Parathyroid adenoma (tissue), 2 donors: Measurements from ENCODE around the gene ADARB2.

Experiments
- H2AFZ ChIP-seq: fragments of 300-600 bp; sonication (generic); one replicate; pipeline ENCODE4 v1.7.0; 2017; ENCODE audit warnings: antibody characterized with exemption, mild to moderate bottlenecking
- H3K27ac ChIP-seq: fragments of 300-600 bp; sonication (generic); one replicate; pipeline ENCODE4 v1.7.0; 2017
- H3K27me3 ChIP-seq: fragments of 300-600 bp; sonication (generic); one replicate; pipeline ENCODE4 v1.7.0; 2017; ENCODE audit warnings: low read length; ENCODE audit not compliant: control insufficient read depth, insufficient read depth
- H3K36me3 ChIP-seq: fragments of 300-600 bp; sonication (generic); one replicate; pipeline ENCODE4 v1.7.0; 2017; ENCODE audit warnings: low read length; ENCODE audit not compliant: control insufficient read depth, insufficient read depth
- H3K4me1 ChIP-seq: fragments of 300-600 bp; sonication (generic); one replicate; pipeline ENCODE4 v1.7.0; 2017; ENCODE audit warnings: control low read depth
- H3K4me2 ChIP-seq: fragments of 300-600 bp; sonication (generic); one replicate; pipeline ENCODE4 v1.7.0; 2017; ENCODE audit warnings: low read length
- H3K4me3 ChIP-seq: fragments of 300-600 bp; sonication (generic); one replicate; pipeline ENCODE4 v1.7.0; 2017; ENCODE audit warnings: low read depth, low read length
- H3K79me2 ChIP-seq: fragments of 300-600 bp; sonication (generic); one replicate; pipeline ENCODE4 v1.7.0; 2017; ENCODE audit warnings: control low read depth
- H3K9ac ChIP-seq: fragments of 300-600 bp; sonication (generic); one replicate; pipeline ENCODE4 v1.7.0; 2017; ENCODE audit warnings: mild to moderate bottlenecking
- H3K9me3 ChIP-seq: fragments of 300-600 bp; sonication (generic); one replicate; pipeline ENCODE4 v1.7.0; 2017; ENCODE audit warnings: low read length; ENCODE audit not compliant: control insufficient read depth
- TF ChIP-seq, protein P1 (sequence below): fragments of 300-600 bp; sonication (generic); IDR thresholded peaks from one replicate; pipeline ENCODE4 v1.7.0; 2017; ENCODE audit warnings: antibody characterized with exemption, mild to moderate bottlenecking
- donor health status: primary hyperparathyroidism.

Gene ADARB2

DNA sequence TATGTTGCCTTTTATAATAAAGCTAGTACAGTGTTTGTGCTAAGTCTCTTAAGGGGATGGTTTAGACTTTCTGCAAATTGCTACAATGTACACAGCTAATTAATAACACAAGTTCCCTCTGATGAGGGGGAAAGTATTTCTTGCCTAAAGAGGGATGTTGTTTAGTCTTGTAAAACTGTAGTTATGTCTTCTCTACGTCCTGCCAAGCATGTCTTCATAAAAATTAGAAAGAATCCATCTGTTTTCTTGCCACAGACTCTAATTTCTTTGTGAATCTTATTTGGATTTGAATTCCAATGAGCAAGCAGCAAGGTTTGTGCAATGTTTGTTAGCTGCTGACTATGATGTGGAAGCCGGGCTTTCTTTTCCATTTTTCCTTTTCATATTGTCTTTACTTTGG lies 28.2 kb downstream of the ADARB2 start:
- Histone ChIP-seq H3K4me2 (no peak overlapping the region), H3K4me3 (no peak overlapping the region), H3K9ac (no peak overlapping the region), H3K4me1 (no peaks in the 10 kb centered on the region), H3K27me3 (no peaks in the 10 kb centered on the region), H3K36me3 (no peaks in the 10 kb centered on the region), H3K27ac (no peak overlapping the region), H3K79me2 (no peaks in the 10 kb centered on the region), H3K9me3 (no peaks in the 10 kb centered on the region), H2AFZ (no peak overlapping the region)
- TF ChIP-seq, protein P1, sequence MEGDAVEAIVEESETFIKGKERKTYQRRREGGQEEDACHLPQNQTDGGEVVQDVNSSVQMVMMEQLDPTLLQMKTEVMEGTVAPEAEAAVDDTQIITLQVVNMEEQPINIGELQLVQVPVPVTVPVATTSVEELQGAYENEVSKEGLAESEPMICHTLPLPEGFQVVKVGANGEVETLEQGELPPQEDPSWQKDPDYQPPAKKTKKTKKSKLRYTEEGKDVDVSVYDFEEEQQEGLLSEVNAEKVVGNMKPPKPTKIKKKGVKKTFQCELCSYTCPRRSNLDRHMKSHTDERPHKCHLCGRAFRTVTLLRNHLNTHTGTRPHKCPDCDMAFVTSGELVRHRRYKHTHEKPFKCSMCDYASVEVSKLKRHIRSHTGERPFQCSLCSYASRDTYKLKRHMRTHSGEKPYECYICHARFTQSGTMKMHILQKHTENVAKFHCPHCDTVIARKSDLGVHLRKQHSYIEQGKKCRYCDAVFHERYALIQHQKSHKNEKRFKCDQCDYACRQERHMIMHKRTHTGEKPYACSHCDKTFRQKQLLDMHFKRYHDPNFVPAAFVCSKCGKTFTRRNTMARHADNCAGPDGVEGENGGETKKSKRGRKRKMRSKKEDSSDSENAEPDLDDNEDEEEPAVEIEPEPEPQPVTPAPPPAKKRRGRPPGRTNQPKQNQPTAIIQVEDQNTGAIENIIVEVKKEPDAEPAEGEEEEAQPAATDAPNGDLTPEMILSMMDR: no peak

DNA sequence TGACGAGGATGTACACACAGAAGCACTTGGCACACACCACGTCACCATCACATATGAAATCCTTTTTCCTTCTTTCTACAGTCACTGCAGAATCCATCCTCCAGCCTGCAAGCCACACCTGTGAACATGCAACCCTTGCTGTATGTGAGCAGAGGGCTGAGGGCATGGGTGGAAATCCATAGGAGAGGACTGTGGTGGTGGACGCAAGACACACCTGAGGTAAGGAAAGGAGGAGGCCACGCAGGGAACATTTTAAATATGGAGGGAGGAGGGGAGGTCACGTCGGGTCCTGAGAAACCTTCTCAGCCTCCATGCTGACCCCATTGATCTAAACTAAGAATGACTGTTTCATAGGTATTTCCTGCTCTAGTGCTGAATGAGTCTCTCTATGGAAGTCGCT lies 28.6 kb downstream of the ADARB2 start:
- H3K27me3 ChIP-seq: no peaks in the 10 kb centered on the region

DNA sequence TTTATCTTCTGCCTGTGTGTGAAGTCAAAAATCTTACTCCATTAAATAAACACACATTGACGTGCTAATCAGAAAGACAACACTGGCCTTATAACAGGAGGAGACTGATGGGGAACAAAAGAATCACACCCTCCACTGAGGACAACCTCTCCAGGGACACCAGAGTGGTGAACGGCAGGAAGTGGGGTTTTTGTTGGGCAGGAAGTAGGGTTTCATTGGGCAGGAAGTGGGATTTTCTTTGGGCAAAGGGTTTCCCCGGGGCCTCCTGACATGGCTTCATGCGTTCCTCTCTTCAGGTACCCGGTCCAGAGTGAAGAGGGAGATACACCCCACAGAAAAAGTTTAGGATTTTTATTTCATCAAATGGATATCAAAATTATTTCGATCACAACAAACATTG lies 30.6 kb downstream of the ADARB2 start:
- no peaks in the 10 kb centered on the region for H3K9me3 ChIP-seq

More for the DNA sequence above, 28.6 kb downstream of the ADARB2 start:
- no peaks in the 10 kb centered on the region for H3K79me2 ChIP-seq
- H3K9me3 ChIP-seq: no peaks in the 10 kb centered on the region
- TF ChIP-seq, protein P1: no peak
- no peak overlapping the region for H3K9ac ChIP-seq
- no peak overlapping the region for H3K4me3 ChIP-seq
- H3K27ac ChIP-seq: no peak overlapping the region
- no peak overlapping the region for H2AFZ ChIP-seq
- H3K4me1 ChIP-seq: no peaks in the 10 kb centered on the region
- H3K36me3 ChIP-seq: no peaks in the 10 kb centered on the region
- H3K4me2 ChIP-seq: no peak overlapping the region

DNA sequence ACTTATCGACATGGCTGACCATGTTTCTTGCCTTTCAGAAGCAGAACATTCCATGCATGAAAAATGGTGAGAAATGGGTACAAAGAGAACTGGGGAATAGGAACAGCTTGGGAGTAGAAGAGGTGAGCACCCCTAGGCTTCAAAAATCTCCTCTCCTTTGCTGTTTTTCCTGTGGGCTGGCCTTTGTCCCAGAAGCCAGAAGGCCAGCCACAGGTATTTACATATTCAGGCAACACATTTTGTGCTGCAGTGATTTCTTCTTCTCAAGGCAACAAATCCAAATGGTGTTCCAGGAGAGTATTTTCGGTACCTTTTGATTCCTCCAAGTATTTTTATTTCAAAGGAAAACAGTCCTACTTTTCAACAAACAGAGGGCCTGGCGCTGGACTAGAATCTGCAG lies 31.1 kb downstream of the ADARB2 start:
- Histone ChIP-seq H2AFZ (no peak overlapping the region), H3K4me3 (no peak overlapping the region), H3K27ac (no peak overlapping the region), H3K9ac (no peak overlapping the region), H3K9me3 (no peaks in the 10 kb centered on the region), H3K4me2 (no peak overlapping the region), H3K36me3 (no peaks in the 10 kb centered on the region), H3K4me1 (no peaks in the 10 kb centered on the region), H3K79me2 (no peaks in the 10 kb centered on the region), H3K27me3 (no peaks in the 10 kb centered on the region)
- TF ChIP-seq, protein P1: no peak

More for the DNA sequence above, 30.6 kb downstream of the ADARB2 start:
- H3K27ac ChIP-seq: no peak overlapping the region
- H3K4me2 ChIP-seq: no peak overlapping the region
- H3K4me3 ChIP-seq: no peak overlapping the region
- no peak overlapping the region for H2AFZ ChIP-seq
- no peaks in the 10 kb centered on the region for H3K36me3 ChIP-seq
- no peaks in the 10 kb centered on the region for H3K79me2 ChIP-seq
- H3K27me3 ChIP-seq: no peaks in the 10 kb centered on the region
- H3K9ac ChIP-seq: no peak overlapping the region
- H3K4me1 ChIP-seq: no peaks in the 10 kb centered on the region
- TF ChIP-seq, protein P1: no peak

DNA sequence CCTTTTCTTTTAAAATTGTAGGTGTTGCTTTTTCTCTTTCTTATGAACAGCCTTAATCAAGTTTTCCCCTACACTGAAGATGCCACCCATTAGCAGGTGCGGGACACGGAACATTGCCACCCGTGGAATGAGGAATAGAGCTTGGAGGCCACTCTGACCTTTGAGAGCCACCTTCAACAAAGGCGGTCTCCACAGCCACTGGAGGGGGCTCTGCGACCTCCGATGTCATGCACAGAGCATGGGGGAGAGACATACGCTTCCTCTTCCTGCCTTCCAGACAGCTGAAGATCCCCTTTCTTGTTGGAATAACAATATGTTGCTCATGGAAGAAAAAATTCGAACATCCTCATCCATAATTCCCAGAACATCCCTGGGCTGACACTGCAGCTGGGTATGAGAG lies 39.1 kb downstream of the ADARB2 start:
- H3K9me3 ChIP-seq: no peaks in the 10 kb centered on the region
- H3K27ac ChIP-seq: no peak overlapping the region
- no peak overlapping the region for H3K4me2 ChIP-seq
- H3K4me1 ChIP-seq: no peaks in the 10 kb centered on the region
- TF ChIP-seq, protein P1: no peak
- H3K27me3 ChIP-seq: no peaks in the 10 kb centered on the region
- H3K36me3 ChIP-seq: no peaks in the 10 kb centered on the region
- no peak overlapping the region for H3K9ac ChIP-seq
- no peak overlapping the region for H2AFZ ChIP-seq
- no peak overlapping the region for H3K4me3 ChIP-seq
- peaks cover 3% of the 10 kb centered on the region for H3K79me2 ChIP-seq
